ENCODE measurements around the gene ASRGL1.
"Not testable (repeated sequence)": the region's sequence is repeated elsewhere in the genome, so short reads cannot be mapped to it uniquely, and the experiment has no call there.

Gene ASRGL1

GRCh38 chr11:62337303-62338181 is at the start of gene ASRGL1:
ASRGL1 (plus strand) TSS chr11:62337448; CDS start chr11:62337978, 530 bp downstream.
- peak; percentile 84 for DNase-seq

GRCh38 chr11:62295504-62295903 is 41.7 kb upstream of the ASRGL1 start:
- peak; percentile 36 for DNase-seq

GRCh38 chr11:62298975-62299374 is 38.3 kb upstream of the ASRGL1 start, which contains the start of gene SCGB1D4:
SCGB1D4 (minus strand) TSS chr11:62299075; CDS start chr11:62299010, 65 bp downstream.
- DNase-seq = no peak

GRCh38 chr11:62306227-62306626 is 31.0 kb upstream of the ASRGL1 start:
- no peak for DNase-seq

GRCh38 chr11:62307950-62308349 is 29.3 kb upstream of the ASRGL1 start:
- no peak for DNase-seq

GRCh38 chr11:62309991-62310390 is 27.3 kb upstream of the ASRGL1 start:
- DNase-seq = no peak

GRCh38 chr11:62315431-62315830 is 21.8 kb upstream of the ASRGL1 start:
- peak; percentile 24 for DNase-seq

GRCh38 chr11:62322524-62322923 is 14.7 kb upstream of the ASRGL1 start:
- DNase-seq = no peak

- DNase-seq = peak; percentile 84
Observed at GRCh38 chr11:62324731-62325556, 12.3 kb upstream of the ASRGL1 start.

- not testable (repeated sequence) for DNase-seq
Observed at GRCh38 chr11:62325781-62326180, 11.5 kb upstream of the ASRGL1 start.

- DNase-seq = not testable (repeated sequence)
Observed at GRCh38 chr11:62326719-62327118, 10.5 kb upstream of the ASRGL1 start.

- not testable (repeated sequence) for DNase-seq
Observed at GRCh38 chr11:62327541-62327940, 9.7 kb upstream of the ASRGL1 start.

- DNase-seq = not testable (repeated sequence)
Observed at GRCh38 chr11:62331264-62331663, 6.0 kb upstream of the ASRGL1 start.

GRCh38 chr11:62333768-62334167 is 3.5 kb upstream of the ASRGL1 start:
- peak; percentile 53 for DNase-seq

GRCh38 chr11:62336949-62337302 is 322 bp upstream of the ASRGL1 start:
- DNase-seq = not testable (repeated sequence)

GRCh38 chr11:62338218-62338617 is 970 bp downstream of the ASRGL1 start:
- peak; percentile 18 for DNase-seq

GRCh38 chr11:62340269-62340901 is 3.1 kb downstream of the ASRGL1 start:
- DNase-seq = peak; percentile 89

- DNase-seq = peak; percentile 67
Observed at GRCh38 chr11:62341588-62341987, 4.3 kb downstream of the ASRGL1 start.

- peak; percentile 32 for DNase-seq
Observed at GRCh38 chr11:62343646-62344190, 6.5 kb downstream of the ASRGL1 start.

GRCh38 chr11:62344210-62344609 is 7.0 kb downstream of the ASRGL1 start:
- peak; percentile 63 for DNase-seq

- DNase-seq = no peak
Observed at GRCh38 chr11:62345861-62346260, 8.6 kb downstream of the ASRGL1 start.

All from hematopoietic multipotent progenitor cell treated with erythropoietin and hydrocortisone succinate and interleukin-3 and kit ligand, for 6 days (in vitro differentiated cells).